K562 (cell line): ENCODE measurements around the gene H3-3A. TPM values are rescaled to one million over a fixed set of nuclear protein-coding genes. Genes with fewer than 3 reads are reported as not detected.

Experiments
- ARID2 ChIP-seq: fragments of 450-650 bp; IDR thresholded peaks from 2 replicates; pipeline ENCODE4 v1.6.1; 2017; ENCODE audit warnings: antibody characterized with exemption, mild to moderate bottlenecking
- CHAMP1 ChIP-seq: fragments of 450-650 bp; IDR thresholded peaks from 2 replicates; pipeline ENCODE4 v1.6.1; 2016; ENCODE audit warnings: mild to moderate bottlenecking
- FOXA3 ChIP-seq, 2 experiments: fragments of 450-650 bp in 1 of 2; sonication (generic) in 1 of 2; formaldehyde crosslinking; IDR thresholded peaks in 1 of 2; conservative IDR thresholded peaks in 1 of 2; 2 replicates each; pipeline versions ENCODE4 v1.4.0 to v1.8.0; 2020 to 2022; ENCODE audit warnings: mild to moderate bottlenecking in 2 of 2, missing genetic modification reagents in 1 of 2
- FOXJ2 ChIP-seq: fragments of 200-800 bp; sonication (Bioruptor generic); IDR thresholded peaks from 2 replicates; pipeline ENCODE4 v1.6.1; 2016; ENCODE audit warnings: missing genetic modification characterization, missing compliant biosample characterization
- PCBP2 ChIP-seq: fragments of 200-400 bp; formaldehyde crosslinking; IDR thresholded peaks from 2 replicates; pipeline ENCODE4 v1.6.1; 2018; ENCODE audit warnings: low read length, low read depth, mild to moderate bottlenecking, moderate library complexity; ENCODE audit not compliant: poor library complexity, severe bottlenecking
- REST ChIP-seq, 2 experiments: fragments of 450-650 bp; formaldehyde crosslinking in 1 of 2; IDR thresholded peaks; 2 replicates each; pipeline versions ENCODE4 v1.4.0 to v1.6.1; 2014 to 2020; ENCODE audit warnings: mild to moderate bottlenecking in 2 of 2, borderline replicate concordance in 1 of 2, low read depth in 1 of 2
- SREBF1 ChIP-seq: fragments of 150-350 bp; IDR thresholded peaks from 2 replicates; pipeline ENCODE4 v1.6.1; 2014; ENCODE audit warnings: antibody characterized with exemption, low read depth, low read length, borderline replicate concordance
- SRF ChIP-seq, 2 experiments: fragments of 250-450, 450-650 bp in 1 of 2; sonication (Bioruptor Pico) in 1 of 2; sonication (generic) in 1 of 2; formaldehyde crosslinking; IDR thresholded peaks; 2 replicates each; pipeline versions ENCODE4 v1.5.0 to v1.5.1; 2020 to 2022; ENCODE audit warnings: mild to moderate bottlenecking in 1 of 2, missing genetic modification reagents in 1 of 2
- STAG1 ChIP-seq: sonication (generic); formaldehyde crosslinking; IDR thresholded peaks from 2 replicates; pipeline ENCODE4 v1.5.0; 2020; ENCODE audit warnings: missing genetic modification reagents, borderline replicate concordance
- THRA ChIP-seq: fragments of 450-650 bp; IDR thresholded peaks from 2 replicates; pipeline ENCODE4 v1.6.1; 2017; ENCODE audit warnings: mild to moderate bottlenecking, moderate library complexity
- ZBTB17 ChIP-seq: fragments of 450-650 bp; formaldehyde crosslinking; IDR thresholded peaks from 2 replicates; pipeline ENCODE4 v1.4.0; 2020; ENCODE audit warnings: mild to moderate bottlenecking
- polyA plus RNA-seq, 8 experiments: library from polyadenylated mRNA; depleted of rRNA in 4 of 8; stranded (reverse) in 5 of 8; unstranded in 3 of 8; fragments of >200 nt; fragmentation: Nextera tagmentation in 2 of 8; fragmentation: Illumina TruSeq in 1 of 8; extraction: Ambion mirVana in 2 of 8; extraction: Trizol in 1 of 8; gene quantifications; 2 replicates each; pipeline versions ENCODE4 v1.2.1 to v1.2.3, GENCODE V29; 2011 to 2014; ENCODE audit warnings: inconsistent platforms in 1 of 8, missing spikeins in 1 of 8
- total RNA-seq, 7 experiments: library from RNA; depleted of rRNA in 6 of 7; stranded (reverse); fragments of >200 nt in 6 of 7; fragmentation: Illumina TruSeq in 2 of 7; extraction: Trizol in 2 of 7; gene quantifications; 2 replicates each; pipeline versions ENCODE4 v1.2.1 to v1.2.3, GENCODE V29; 2011 to 2021; ENCODE audit warnings: low replicate concordance in 1 of 7

Gene H3-3A
- total and polyA plus RNA-seq, 9 of the 15 experiments (the other 6 are each of a cell fraction or from before 2014, with no cell fraction given), result 426 to 1,083 (median 591) TPM

DNA sequence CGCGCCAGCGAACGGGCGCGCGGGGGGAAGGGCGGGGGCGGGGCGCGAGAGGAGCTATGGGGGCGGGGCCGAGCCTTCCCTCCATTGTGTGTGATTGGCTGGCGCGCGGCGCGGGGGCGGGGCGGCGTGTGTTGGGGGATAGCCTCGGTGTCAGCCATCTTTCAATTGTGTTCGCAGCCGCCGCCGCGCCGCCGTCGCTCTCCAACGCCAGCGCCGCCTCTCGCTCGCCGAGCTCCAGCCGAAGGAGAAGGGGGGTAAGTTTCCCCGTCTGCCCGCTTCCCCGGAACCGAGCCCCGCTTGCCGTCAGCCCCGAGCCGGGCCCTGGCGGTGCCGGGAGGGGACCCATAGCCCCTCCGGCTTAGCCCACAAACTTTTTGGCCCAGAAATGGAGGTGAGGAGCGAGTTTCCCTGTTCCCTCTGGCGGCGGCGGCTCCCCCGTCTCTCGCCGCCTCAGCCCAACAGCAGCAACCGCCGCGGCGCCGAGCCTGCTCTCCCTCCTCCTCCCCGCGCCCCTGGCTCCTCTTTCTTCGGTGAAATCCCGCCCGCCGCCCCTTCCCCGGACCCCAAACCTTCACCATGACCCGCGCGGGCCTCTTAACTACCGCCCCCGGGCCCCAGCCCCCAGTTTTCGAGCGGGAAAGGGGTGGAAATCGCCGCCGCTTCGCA is at the start of gene H3-3A (continued):
- TF ChIP-seq SRF (CRISPR knock-in tag; IDR thresholded peaks at IDR 0.05), result peak in 1 of 2 experiments; percentile 4; a peak in 2 of 4 replicates
- no peak for TF ChIP-seq PCBP2
- 0 out of 4 replicates have a peak, but pooled peaks of 1 of the 2 experiments have one; percentile 11 for TF ChIP-seq FOXA3 (CRISPR knock-in tag; conservative IDR thresholded peaks at IDR 0.05 in 1 of 2, IDR thresholded peaks at IDR 0.05 in 1 of 2)
- TF ChIP-seq REST (IDR thresholded peaks at IDR 0.05; ENCODE audit: borderline replicate concordance), result peak; percentile 36; the same call in 1 of the 2 replicates
- peak; percentile 87 for TF ChIP-seq REST (CRISPR knock-in tag; IDR thresholded peaks at IDR 0.05; ENCODE audit: low read depth)
- no peak for TF ChIP-seq STAG1 (CRISPR knock-in tag)
- peak; percentile 84 for TF ChIP-seq ZBTB17
- no peak for TF ChIP-seq ARID2
- no peak for TF ChIP-seq SREBF1
- 0 out of 2 replicates have a peak, but pooled peaks have one; percentile 11 for TF ChIP-seq CHAMP1
- TF ChIP-seq THRA, result no peak
- TF ChIP-seq FOXJ2 (tag), result peak; percentile 40; the same call in 1 of the 2 replicates
